HG03442 (cell line): Measurements from ENCODE around the gene CA5B.
"Not testable (repeated sequence)": the region's sequence is repeated elsewhere in the genome, so short reads cannot be mapped to it uniquely, and the experiment has no call there.

ENCODE experiments used
- ATAC-seq: cut with Tn5 transposase; IDR thresholded peaks from one replicate; pipeline ENCODE4 v1.9.1; 2021; ENCODE audit warnings: mild to moderate bottlenecking, moderate library complexity; ENCODE audit not compliant: unreplicated experiment

Gene CA5B

GRCh38 chrX:15812192-15812938 lies 74.3 kb downstream of the CA5B start:
- no peak for ATAC-seq

- no peak for ATAC-seq
Observed at GRCh38 chrX:15813416-15813815, 75.3 kb downstream of the CA5B start.

GRCh38 chrX:15814771-15815365 lies 76.8 kb downstream of the CA5B start:
- no peak for ATAC-seq

GRCh38 chrX:15815779-15816437 lies 77.8 kb downstream of the CA5B start:
- ATAC-seq = peak; percentile 78

GRCh38 chrX:15816438-15816809 lies 78.4 kb downstream of the CA5B start:
- no peak for ATAC-seq

GRCh38 chrX:15816886-15817285 lies 78.8 kb downstream of the CA5B start:
- no peak for ATAC-seq

- ATAC-seq = no peak
Observed at GRCh38 chrX:15820106-15821073, 82.3 kb downstream of the CA5B start.

GRCh38 chrX:15822922-15823321 lies 84.9 kb downstream of the CA5B start:
- ATAC-seq = no peak

- no peak for ATAC-seq
Observed at GRCh38 chrX:15825936-15826335, 87.9 kb downstream of the CA5B start.

- no peak for ATAC-seq
Observed at GRCh38 chrX:15829217-15829616, 91.1 kb downstream of the CA5B start.

- ATAC-seq = not testable (repeated sequence)
Observed at GRCh38 chrX:15831347-15831746, 93.3 kb downstream of the CA5B start.

GRCh38 chrX:15834053-15834452 lies 96.0 kb downstream of the CA5B start:
- ATAC-seq = no peak

GRCh38 chrX:15834827-15835595 lies 96.9 kb downstream of the CA5B start:
- no peak for ATAC-seq
